ENCODE results near the gene SH3TC1.

The SH3TC1 gene

GRCh38 chr4:8198206-8198905, 734 bp upstream of the SH3TC1 start:
- no peak for DNase-seq (ENCODE audit: low read depth, low spot score)

GRCh38 chr4:8199594-8200301, 658 bp downstream of the SH3TC1 start:
- no peak for DNase-seq (ENCODE audit: low read depth, low spot score)

- DNase-seq (ENCODE audit: low read depth, low spot score): no peak
Observed at GRCh38 chr4:8200302-8200975, 1.3 kb downstream of the SH3TC1 start.

DNA sequence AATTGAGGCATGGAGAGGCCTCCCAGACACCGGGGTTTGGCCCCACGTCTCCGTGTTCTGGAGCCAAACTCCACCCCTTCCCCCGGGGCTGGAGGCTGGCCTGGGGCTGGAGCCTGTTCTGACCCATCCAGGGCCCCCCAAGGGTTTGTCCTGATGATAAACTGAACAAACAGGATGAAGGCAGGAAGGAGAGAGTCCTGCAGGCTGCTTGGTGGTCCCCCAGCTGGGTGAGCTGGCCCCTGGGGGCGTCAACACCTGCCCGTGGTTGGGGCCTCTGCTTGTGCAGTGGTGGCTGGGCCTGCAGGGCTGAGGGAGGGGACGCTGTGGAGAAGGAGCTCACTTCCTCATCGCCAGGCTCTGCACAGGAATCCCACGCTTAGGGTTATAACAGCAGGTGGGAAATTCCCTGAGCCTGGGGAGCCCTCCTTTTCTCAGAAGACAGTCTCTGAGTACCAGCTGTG, 2.3 kb downstream of the SH3TC1 start:
- DNase-seq (ENCODE audit: low read depth, low spot score): no peak

DNA sequence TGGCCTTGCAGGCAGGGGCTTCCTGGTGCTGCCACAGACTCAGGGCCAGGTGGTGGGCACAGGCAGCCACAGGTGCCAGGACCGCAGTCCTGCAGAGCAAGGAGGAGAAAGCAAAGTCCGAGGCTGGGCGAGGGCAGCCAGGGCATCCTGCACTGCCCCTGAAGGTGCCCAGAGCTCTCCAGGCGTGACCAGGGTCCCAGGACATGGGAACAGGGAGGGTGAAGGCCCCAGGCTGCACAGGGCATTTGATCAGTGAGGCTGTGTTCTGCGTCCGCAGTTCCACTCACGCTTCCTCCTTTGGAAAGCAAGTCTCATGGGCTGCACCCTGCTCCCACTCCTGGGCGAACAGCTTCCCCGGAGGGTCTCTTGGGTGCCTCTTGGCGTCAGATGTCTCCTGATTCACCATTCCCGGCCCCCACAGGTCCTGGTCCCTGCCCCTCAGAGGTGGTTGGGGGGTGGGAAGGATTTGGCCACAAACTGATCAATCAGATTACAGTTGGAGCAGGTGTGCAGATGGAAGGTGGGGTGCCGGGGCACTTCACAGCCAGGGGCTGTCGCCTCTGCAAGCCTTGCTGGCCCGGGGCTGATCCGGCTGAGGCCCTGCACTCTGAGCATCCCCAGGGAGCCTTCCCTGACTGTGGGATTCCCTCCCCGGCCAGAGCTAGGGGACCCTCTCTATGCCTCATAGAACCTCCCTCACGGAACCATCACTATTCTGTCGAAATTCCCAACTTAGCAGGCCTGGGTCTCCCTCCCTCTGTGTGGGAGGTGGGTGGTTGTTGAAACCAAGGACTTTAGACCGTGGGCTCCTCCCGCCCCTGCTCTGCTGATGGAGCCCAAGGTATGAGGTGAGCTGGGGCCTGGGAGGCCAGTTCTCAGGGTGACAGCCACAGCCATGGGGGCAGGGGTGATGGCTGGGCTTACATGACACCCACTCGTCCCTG, 3.3 kb downstream of the SH3TC1 start:
- DNase-seq (ENCODE audit: low read depth, low spot score): no peak

GRCh38 chr4:8203052-8203401, 3.9 kb downstream of the SH3TC1 start:
- no peak for DNase-seq (ENCODE audit: low read depth, low spot score)

DNA sequence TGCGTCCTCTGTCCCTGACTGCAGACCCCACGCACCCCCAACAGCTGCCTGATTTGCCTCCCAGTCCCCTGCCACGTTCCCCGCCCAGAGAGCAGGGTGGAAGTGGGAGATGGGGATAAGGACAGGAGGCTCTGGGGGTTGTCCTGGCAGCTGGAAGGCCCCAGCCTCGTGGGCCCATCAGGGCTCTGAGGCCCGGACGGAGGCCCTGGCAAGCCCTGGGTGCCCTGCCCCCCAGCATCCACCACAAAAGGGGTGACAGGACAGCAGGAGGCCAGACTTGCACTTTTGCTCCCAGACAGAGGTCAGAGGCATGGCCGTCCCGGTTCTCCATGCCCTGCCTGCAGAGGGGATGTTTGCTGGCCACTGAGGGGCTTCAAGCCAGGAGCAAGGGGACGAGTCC, 4.7 kb downstream of the SH3TC1 start:
- DNase-seq (ENCODE audit: low read depth, low spot score): no peak

GRCh38 chr4:8204576-8205227, 5.6 kb downstream of the SH3TC1 start:
- no peak for DNase-seq (ENCODE audit: low read depth, low spot score)

DNA sequence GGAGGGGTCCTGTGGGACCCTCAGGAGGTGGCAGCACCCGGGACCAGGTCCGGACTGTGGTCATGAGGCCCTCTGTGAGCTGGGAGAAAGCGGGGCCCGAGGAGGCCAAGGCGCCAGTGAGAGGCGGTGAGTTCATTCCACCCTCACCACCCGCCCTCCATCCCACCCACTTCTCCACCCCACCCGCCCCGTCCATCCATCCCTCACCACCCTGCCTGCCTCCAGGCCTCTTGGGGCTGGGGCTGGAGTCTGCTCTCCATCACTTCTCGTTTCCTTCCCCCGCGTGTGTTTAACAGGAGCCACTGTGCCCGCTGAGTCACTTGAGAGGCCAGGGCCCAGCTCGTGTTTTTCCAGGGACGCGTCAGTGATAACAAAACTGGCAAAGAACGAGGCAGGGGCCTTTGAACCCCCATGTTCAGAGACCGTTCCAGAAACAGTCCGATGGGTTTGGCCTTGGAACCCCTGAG, 6.2 kb downstream of the SH3TC1 start:
- DNase-seq (ENCODE audit: low read depth, low spot score): no peak

- no peak for DNase-seq (ENCODE audit: low read depth, low spot score)
Observed at GRCh38 chr4:8205749-8206611, 6.9 kb downstream of the SH3TC1 start.

DNA sequence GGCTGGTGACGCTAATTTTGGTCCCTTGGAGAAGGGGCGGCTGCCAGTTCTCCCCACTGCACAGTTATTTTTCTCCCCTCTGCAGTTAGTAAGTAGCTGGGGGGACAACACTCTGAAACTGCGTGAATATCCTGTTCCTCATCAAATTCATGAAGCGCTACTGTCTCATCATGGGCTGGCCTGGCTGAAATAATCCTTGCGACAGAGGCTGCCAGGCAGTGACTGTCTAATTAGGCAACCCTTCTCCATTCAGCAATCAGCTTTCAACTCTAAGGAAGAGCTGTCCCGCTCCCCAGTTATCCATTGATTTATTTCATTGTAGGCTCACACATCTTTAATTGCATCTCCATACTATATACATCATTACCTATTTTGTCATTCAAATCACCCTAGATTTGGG, 8.2 kb downstream of the SH3TC1 start:
- DNase-seq (ENCODE audit: low read depth, low spot score): no peak

- no peak for DNase-seq (ENCODE audit: low read depth, low spot score)
Observed at GRCh38 chr4:8208565-8208964, 9.5 kb downstream of the SH3TC1 start.

- no peak for DNase-seq (ENCODE audit: low read depth, low spot score)
Observed at GRCh38 chr4:8209181-8209874, 10.2 kb downstream of the SH3TC1 start.

- DNase-seq (ENCODE audit: low read depth, low spot score): no peak
Observed at GRCh38 chr4:8210010-8210409, 10.9 kb downstream of the SH3TC1 start.

DNA sequence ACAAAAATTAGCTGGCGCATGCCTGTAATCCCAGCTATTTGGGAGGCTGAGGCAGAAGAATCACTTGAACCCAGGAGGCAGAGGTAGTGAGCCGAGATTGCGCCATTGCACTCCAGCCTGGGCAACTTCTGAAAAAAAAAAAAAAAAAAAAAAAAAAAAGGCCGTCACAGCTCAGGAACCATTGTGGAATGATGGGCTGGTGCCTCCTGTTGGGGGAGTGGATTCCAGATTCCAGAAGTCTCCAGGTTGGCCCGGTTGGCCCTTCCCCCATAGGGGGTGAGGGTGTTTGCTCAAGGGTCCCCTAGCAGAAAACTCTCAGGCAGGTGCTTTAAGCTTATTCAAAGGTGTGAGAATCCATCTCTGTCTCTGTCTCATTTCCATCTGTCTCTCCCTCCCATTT, 11.5 kb downstream of the SH3TC1 start:
- DNase-seq (ENCODE audit: low read depth, low spot score): no peak

- no peak for DNase-seq (ENCODE audit: low read depth, low spot score)
Observed at GRCh38 chr4:8211251-8211650, 12.2 kb downstream of the SH3TC1 start.

DNA sequence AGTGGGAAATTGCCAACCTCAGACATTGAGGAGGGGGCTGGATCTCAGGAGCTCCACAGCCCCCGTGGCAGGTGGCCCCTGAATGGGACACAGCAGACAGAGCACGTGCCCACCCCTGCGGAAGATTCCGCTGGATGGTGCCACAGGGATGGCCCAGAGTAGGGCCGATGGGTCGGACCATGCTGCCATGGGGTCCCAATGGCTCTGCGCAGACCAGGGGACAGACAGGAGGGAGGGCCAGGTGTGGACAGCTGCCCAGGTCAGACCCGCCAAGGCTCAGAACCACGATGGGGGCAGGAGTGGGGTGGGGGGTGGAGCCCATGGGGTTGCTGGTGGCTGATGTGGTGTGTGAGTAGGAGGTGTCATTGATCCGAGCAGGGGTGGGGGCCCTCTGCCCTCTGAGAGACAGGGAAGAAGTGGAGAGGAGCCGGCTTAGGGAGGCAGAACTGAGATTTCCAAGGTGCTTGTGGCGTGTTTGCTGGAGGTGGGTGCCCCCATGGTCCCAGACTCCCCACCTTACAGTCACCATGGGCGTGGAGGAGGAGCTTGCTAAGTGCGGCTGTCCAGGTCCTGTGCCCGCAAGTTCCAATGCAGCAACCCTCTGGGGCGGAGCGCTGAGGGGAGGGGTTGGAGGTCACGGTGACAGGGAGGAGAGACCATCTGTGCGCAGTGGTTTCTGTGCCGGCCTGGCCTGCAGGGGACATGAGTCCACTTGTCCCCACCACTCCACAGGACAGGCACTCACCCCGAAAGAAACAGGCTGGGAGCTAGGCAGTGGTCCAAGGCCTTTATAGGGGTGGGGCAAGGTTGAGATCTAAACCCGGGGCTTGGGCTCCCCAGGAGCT, 12.9 kb downstream of the SH3TC1 start:
- no peak for DNase-seq (ENCODE audit: low read depth, low spot score)

GRCh38 chr4:8212622-8213021, 13.5 kb downstream of the SH3TC1 start:
- no peak for DNase-seq (ENCODE audit: low read depth, low spot score)

DNA sequence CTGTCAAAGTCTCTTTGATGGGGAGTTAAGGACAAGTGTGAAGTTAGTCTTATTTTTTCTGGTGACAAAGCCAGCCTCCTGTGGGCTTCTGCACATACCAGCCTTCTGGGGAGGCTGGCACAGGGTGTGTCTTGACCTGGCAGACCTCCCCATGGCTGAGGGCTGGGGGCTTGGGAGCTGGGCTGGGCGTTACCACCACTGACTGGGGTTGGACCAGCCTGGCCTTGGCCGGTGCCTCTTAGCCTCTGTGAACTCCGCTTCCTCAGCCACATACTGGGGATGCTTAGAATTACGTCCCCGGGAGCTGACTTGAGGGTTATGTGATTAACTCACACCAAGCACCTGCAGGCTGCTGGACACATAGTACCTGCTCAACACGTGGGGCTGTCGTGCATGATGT, 14.0 kb downstream of the SH3TC1 start:
- no peak for DNase-seq (ENCODE audit: low read depth, low spot score)
